ENCODE measurements around the gene KCNAB1. TPM values are rescaled to one million over a fixed set of nuclear protein-coding genes. Genes with fewer than 3 reads are reported as not detected.

KCNAB1 gene
- total and polyA plus RNA-seq, 2 donors (not counting 1 experiment from before 2014, with no cell fraction given): not detected

GRCh38 chr3:156285626-156286025 lies 165.2 kb downstream of the KCNAB1 start:
- WGBS (ENCODE audit: insufficient coverage): no CpG with 5 or more reads among the region's 2 CpGs

GRCh38 chr3:156290924-156291271 lies 170.5 kb downstream of the KCNAB1 start:
- H4K20me1 ChIP-seq (ENCODE audit: control insufficient read depth, insufficient read depth, low read length, poor library complexity, severe bottlenecking): no peaks in the 10 kb centered on the region
- no peaks in the 10 kb centered on the region for H3K36me3 ChIP-seq (replicated peaks in 1 of 2; ENCODE audit: control extremely low read depth in 1 of 2, control insufficient read depth in 1 of 2, extremely low read depth in 1 of 2, insufficient read depth in 2 of 2, low read length in 1 of 2)
- H3K4me1 ChIP-seq (ENCODE audit: control insufficient read depth in 2 of 2, insufficient read depth in 2 of 2, low read length in 2 of 2): peaks cover 14 to 18% of the 10 kb centered on the region in 2 donors
- peak overlapping the region; percentile 64 for H3K4me2 ChIP-seq (replicated peaks; ENCODE audit: low read depth, low read length, poor library complexity, severe bottlenecking)
- Mint-ChIP-seq H3K9me3 (ENCODE audit: insufficient read depth) (no peaks in the 10 kb centered on the region), H3K4me1 (peaks cover 5% of the 10 kb centered on the region), H3K4me3 (no peak overlapping the region), H3K27ac (no peak overlapping the region), H3K27me3 (peaks cover 50% of the 10 kb centered on the region)
- ChIA-PET POLR2A (no interaction called here), CTCF (no interaction called here)
- no peak for TF ChIP-seq CTCF (IDR thresholded peaks at IDR 0.05)
- TF ChIP-seq EZH2 (IDR thresholded peaks at IDR 0.05; ENCODE audit: borderline replicate concordance, insufficient read depth, low read depth, low read length, poor library complexity, severe bottlenecking): no peak
- H2AFZ ChIP-seq (ENCODE audit: insufficient read depth, low read depth, low read length, poor library complexity, severe bottlenecking): no peak overlapping the region
- DNase-seq (no peak), ATAC-seq (ENCODE audit: low read depth) (no peak)
- H3K4me3 ChIP-seq (ENCODE audit: control extremely low read depth in 1 of 5, extremely low read depth in 1 of 5, insufficient read depth in 1 of 5, low read depth in 2 of 5, low read length in 4 of 5): no peak overlapping the region
- no peaks in the 10 kb centered on the region for H3K9me3 ChIP-seq (ENCODE audit: control extremely low read depth in 1 of 3, control insufficient read depth in 2 of 3, insufficient read depth in 1 of 3, low read length in 2 of 3)
- H3K79me2 ChIP-seq (ENCODE audit: control insufficient read depth, insufficient read depth, low read length): no peaks in the 10 kb centered on the region
- intact Hi-C loops (cut with micrococcal nuclease): no loop called here
- 17% methylated on average over 11 of the region's 11 CpGs for WGBS (ENCODE audit: insufficient coverage)
- H3K27ac ChIP-seq (ENCODE audit: low read length in 2 of 2): no peak overlapping the region
- no peak overlapping the region for H3K9ac ChIP-seq (ENCODE audit: low read length)
- peaks cover 0 to 29% (median 25%) of the 10 kb centered on the region in 4 experiments for H3K27me3 ChIP-seq (replicated peaks in 1 of 4; ENCODE audit: control extremely low read depth in 1 of 4, control insufficient read depth in 3 of 4, insufficient read depth in 4 of 4, low read length in 3 of 4)

More at GRCh38 chr3:156285626-156286025, 165.2 kb downstream of the KCNAB1 start:
- H3K27me3 ChIP-seq (replicated peaks in 1 of 4; ENCODE audit: control extremely low read depth in 1 of 4, control insufficient read depth in 3 of 4, insufficient read depth in 4 of 4, low read length in 3 of 4): peaks cover 0 to 6% (median 4%) of the 10 kb centered on the region in 4 experiments
- no peak overlapping the region for H3K4me3 Mint-ChIP-seq
- H3K27me3 Mint-ChIP-seq: peaks cover 28% of the 10 kb centered on the region
- H3K4me1 ChIP-seq (ENCODE audit: control insufficient read depth in 2 of 2, insufficient read depth in 2 of 2, low read length in 2 of 2): peaks cover 0 to 2% of the 10 kb centered on the region in 2 donors
- H3K9me3 Mint-ChIP-seq (ENCODE audit: insufficient read depth): no peaks in the 10 kb centered on the region
- H3K27ac ChIP-seq (ENCODE audit: low read length in 2 of 2): no peak overlapping the region
- no peaks in the 10 kb centered on the region for H3K4me1 Mint-ChIP-seq
- no peaks in the 10 kb centered on the region for H4K20me1 ChIP-seq (ENCODE audit: control insufficient read depth, insufficient read depth, low read length, poor library complexity, severe bottlenecking)
- no peak overlapping the region for H3K4me2 ChIP-seq (replicated peaks; ENCODE audit: low read depth, low read length, poor library complexity, severe bottlenecking)
- H3K9ac ChIP-seq (ENCODE audit: low read length): no peak overlapping the region
- POLR2A ChIA-PET: no interaction called here
- DNase-seq (no peak), ATAC-seq (ENCODE audit: low read depth) (no peak)
- H3K4me3 ChIP-seq (ENCODE audit: control extremely low read depth in 1 of 5, extremely low read depth in 1 of 5, insufficient read depth in 1 of 5, low read depth in 2 of 5, low read length in 4 of 5): no peak overlapping the region
- intact Hi-C loops (cut with micrococcal nuclease): no loop called here
- no peak for TF ChIP-seq EZH2 (IDR thresholded peaks at IDR 0.05; ENCODE audit: borderline replicate concordance, insufficient read depth, low read depth, low read length, poor library complexity, severe bottlenecking)
- TF ChIP-seq CTCF (IDR thresholded peaks at IDR 0.05): no peak
- CTCF ChIA-PET: no interaction called here
- no peak overlapping the region for H2AFZ ChIP-seq (ENCODE audit: insufficient read depth, low read depth, low read length, poor library complexity, severe bottlenecking)
- H3K9me3 ChIP-seq (ENCODE audit: control extremely low read depth in 1 of 3, control insufficient read depth in 2 of 3, insufficient read depth in 1 of 3, low read length in 2 of 3): no peaks in the 10 kb centered on the region
- no peak overlapping the region for H3K27ac Mint-ChIP-seq
- no peaks in the 10 kb centered on the region for H3K36me3 ChIP-seq (replicated peaks in 1 of 2; ENCODE audit: control extremely low read depth in 1 of 2, control insufficient read depth in 1 of 2, extremely low read depth in 1 of 2, insufficient read depth in 2 of 2, low read length in 1 of 2)
- H3K79me2 ChIP-seq (ENCODE audit: control insufficient read depth, insufficient read depth, low read length): no peaks in the 10 kb centered on the region

Data from B cell (primary cell).